ENCODE data around the gene LRWD1. TPM values are rescaled to one million over a fixed set of nuclear protein-coding genes. Genes with fewer than 3 reads are reported as not detected.

LRWD1 gene
- total and polyA plus RNA-seq, 2 of the 13 experiments (the other 11 are each of a cell fraction or from before 2014, with no cell fraction given), result 8.5 to 16.3 TPM

DNA sequence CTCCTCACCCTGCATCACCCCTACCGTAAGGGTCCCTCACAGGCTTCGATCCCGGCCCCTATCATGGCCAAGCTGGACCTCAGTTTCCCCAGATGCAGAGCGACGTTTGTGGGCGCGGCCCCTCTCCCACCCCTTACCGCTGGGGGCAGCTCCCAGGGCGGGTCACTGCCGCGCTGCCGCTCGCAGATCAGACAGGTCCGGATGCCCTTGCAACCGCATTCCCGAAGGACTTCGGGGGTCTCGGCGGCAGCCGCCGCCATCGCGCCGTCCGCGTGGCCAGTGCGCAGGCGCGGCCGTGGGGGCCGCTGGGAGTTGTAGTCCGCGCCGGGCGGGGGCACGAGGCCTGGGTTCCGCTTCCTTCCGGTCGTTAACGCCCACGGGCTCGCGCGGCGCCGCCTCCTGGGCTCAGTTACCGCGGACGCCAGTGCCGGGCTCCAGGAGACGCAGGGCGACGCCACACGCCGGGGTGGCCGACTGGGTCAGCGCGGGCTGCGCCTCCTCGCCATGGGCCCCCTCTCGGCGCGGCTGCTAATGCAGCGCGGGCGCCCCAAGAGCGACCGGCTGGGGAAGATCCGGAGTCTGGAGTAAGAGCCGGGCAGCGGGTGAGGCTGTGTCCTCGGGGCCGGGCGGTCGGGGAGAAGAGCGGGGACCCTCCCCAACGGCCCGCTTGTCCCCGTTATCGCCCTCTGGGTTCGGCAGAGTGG, at the start of gene LRWD1, which contains the start of gene ALKBH4 (continued):
- TF ChIP-seq, protein P1, sequence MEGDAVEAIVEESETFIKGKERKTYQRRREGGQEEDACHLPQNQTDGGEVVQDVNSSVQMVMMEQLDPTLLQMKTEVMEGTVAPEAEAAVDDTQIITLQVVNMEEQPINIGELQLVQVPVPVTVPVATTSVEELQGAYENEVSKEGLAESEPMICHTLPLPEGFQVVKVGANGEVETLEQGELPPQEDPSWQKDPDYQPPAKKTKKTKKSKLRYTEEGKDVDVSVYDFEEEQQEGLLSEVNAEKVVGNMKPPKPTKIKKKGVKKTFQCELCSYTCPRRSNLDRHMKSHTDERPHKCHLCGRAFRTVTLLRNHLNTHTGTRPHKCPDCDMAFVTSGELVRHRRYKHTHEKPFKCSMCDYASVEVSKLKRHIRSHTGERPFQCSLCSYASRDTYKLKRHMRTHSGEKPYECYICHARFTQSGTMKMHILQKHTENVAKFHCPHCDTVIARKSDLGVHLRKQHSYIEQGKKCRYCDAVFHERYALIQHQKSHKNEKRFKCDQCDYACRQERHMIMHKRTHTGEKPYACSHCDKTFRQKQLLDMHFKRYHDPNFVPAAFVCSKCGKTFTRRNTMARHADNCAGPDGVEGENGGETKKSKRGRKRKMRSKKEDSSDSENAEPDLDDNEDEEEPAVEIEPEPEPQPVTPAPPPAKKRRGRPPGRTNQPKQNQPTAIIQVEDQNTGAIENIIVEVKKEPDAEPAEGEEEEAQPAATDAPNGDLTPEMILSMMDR (CRISPR knock-in tag; IDR thresholded peaks at IDR 0.05), result peak; percentile 55
- 0 out of 2 replicates have a peak, but pooled peaks have one; percentile 61 for TF ChIP-seq ZNF225 (CRISPR knock-in tag; IDR thresholded peaks at IDR 0.05)
- peak; percentile 88 for TF ChIP-seq PHF8 (CRISPR knock-in tag; IDR thresholded peaks at IDR 0.05)
- TF ChIP-seq HOXA7 (CRISPR knock-in tag; IDR thresholded peaks at IDR 0.05), result no peak
- no peak for TF ChIP-seq NONO (IDR thresholded peaks at IDR 0.05)
- peak; percentile 80 for TF ChIP-seq NONO (CRISPR knock-in tag; conservative IDR thresholded peaks at IDR 0.05)
- TF ChIP-seq HES4 (CRISPR knock-in tag; IDR thresholded peaks at IDR 0.05; ENCODE audit: borderline replicate concordance), result peak; percentile 81; the same call in 1 of the 2 replicates
- TF ChIP-seq RBM22 (optimal IDR thresholded peaks at IDR 0.05; ENCODE audit: low read length), result no peak
- peak; percentile 48; the same call in 1 of the 2 replicates for TF ChIP-seq E2F1 (CRISPR knock-in tag; IDR thresholded peaks at IDR 0.05)
- peak; percentile 15; the same call in 1 of the 2 replicates for TF ChIP-seq ZSCAN29 (CRISPR knock-in tag; conservative IDR thresholded peaks at IDR 0.05)
- peak; percentile 67; the same call in 1 of the 2 replicates for TF ChIP-seq ZNF224 (CRISPR knock-in tag; IDR thresholded peaks at IDR 0.05)
- TF ChIP-seq STAG1 (CRISPR knock-in tag; IDR thresholded peaks at IDR 0.05), result no peak
- no peak for TF ChIP-seq ZNF280D (CRISPR knock-in tag; IDR thresholded peaks at IDR 0.05)
- TF ChIP-seq ZSCAN12 (CRISPR knock-in tag; IDR thresholded peaks at IDR 0.05), result no peak
- peak; percentile 63 for TF ChIP-seq PATZ1 (CRISPR knock-in tag; IDR thresholded peaks at IDR 0.05)
- no peak for TF ChIP-seq ZNF180 (CRISPR knock-in tag; IDR thresholded peaks at IDR 0.05; ENCODE audit: borderline replicate concordance, low read depth)
- peak; percentile 81; the same call in 1 of the 2 replicates for TF ChIP-seq IRF2 (CRISPR knock-in tag; IDR thresholded peaks at IDR 0.05)
- TF ChIP-seq EED (CRISPR knock-in tag; IDR thresholded peaks at IDR 0.05), result peak; percentile 41
- TF ChIP-seq DBP (CRISPR knock-in tag; IDR thresholded peaks at IDR 0.05; ENCODE audit: not compliant biosample characterization), result peak; percentile 22
- peak; percentile 83; the same call in 1 of the 2 replicates for TF ChIP-seq ZNF841 (CRISPR knock-in tag; IDR thresholded peaks at IDR 0.05; ENCODE audit: borderline replicate concordance)
